Adrenal gland (tissue), 5 donors: ENCODE results near the gene PLAC1.

ENCODE experiments used
- POLR2A ChIP-seq, 2 donors: fragments of 450-650 bp; IDR thresholded peaks; one replicate each; pipeline ENCODE4 v1.6.1; 2017; ENCODE audit warnings: antibody characterized with exemption in 2 of 2, mild to moderate bottlenecking in 2 of 2, moderate library complexity in 1 of 2
- TF ChIP-seq, protein P1 (sequence below), 6 experiments: fragments of 450-650 bp in 4 of 6; fragments of 200-600 bp in 2 of 6; sonication (generic) in 1 of 6; IDR thresholded peaks; 1 replicate in 5 of 6; 2 replicates in 1 of 6; pipeline versions ENCODE4 v1.5.1 to v1.8.0; 2016 to 2021; ENCODE audit warnings: antibody characterized with exemption in 6 of 6, mild to moderate bottlenecking in 2 of 6, moderate library complexity in 1 of 6
- donor health status: DM: no; HTN: no; CAD: no.

DNA sequence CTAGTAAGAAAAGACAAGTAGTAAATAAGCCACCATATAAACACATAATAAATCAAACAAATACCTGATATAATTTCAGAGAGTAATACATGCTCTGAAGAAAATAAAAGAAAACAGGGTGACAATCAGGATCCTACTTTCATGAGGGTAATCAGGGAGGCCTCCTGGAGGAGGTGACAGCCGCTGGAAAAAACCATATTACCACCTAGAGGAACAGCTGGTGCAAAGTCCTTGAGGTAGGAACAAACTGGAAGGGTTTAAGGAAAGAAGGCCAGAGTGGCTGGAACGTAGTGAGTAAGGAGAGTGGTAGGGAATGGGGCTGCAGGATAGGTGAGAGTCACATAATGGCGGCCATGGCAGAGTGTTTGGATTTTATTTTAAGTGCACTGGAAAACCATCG, 19.1 kb upstream of the PLAC1 start:
- no peak for TF ChIP-seq POLR2A (IDR thresholded peaks at IDR 0.05)
- TF ChIP-seq, protein P1, sequence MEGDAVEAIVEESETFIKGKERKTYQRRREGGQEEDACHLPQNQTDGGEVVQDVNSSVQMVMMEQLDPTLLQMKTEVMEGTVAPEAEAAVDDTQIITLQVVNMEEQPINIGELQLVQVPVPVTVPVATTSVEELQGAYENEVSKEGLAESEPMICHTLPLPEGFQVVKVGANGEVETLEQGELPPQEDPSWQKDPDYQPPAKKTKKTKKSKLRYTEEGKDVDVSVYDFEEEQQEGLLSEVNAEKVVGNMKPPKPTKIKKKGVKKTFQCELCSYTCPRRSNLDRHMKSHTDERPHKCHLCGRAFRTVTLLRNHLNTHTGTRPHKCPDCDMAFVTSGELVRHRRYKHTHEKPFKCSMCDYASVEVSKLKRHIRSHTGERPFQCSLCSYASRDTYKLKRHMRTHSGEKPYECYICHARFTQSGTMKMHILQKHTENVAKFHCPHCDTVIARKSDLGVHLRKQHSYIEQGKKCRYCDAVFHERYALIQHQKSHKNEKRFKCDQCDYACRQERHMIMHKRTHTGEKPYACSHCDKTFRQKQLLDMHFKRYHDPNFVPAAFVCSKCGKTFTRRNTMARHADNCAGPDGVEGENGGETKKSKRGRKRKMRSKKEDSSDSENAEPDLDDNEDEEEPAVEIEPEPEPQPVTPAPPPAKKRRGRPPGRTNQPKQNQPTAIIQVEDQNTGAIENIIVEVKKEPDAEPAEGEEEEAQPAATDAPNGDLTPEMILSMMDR (IDR thresholded peaks at IDR 0.05): no peak
